Erythroblast (primary cell): ENCODE measurements around the gene MPHOSPH10.

Source experiments
- GATA1 ChIP-seq: IDR thresholded peaks from 2 replicates; pipeline ENCODE4 v1.6.1; 2011; ENCODE audit warnings: low read depth, mild to moderate bottlenecking, control low read depth, low read length, moderate library complexity
- POLR2A ChIP-seq: IDR thresholded peaks from 2 replicates; pipeline ENCODE4 v1.6.1; 2011; ENCODE audit warnings: mild to moderate bottlenecking, low read length

- TF ChIP-seq POLR2A (no peak), GATA1 (no peak)
Observed at GRCh38 chr2:71143782-71144181, 13.3 kb downstream of the MPHOSPH10 start.
